Cortex of kidney (tissue), 1 donor: ENCODE data around the gene PI3.

Experiments
- DNase-seq: peaks from one replicate; lab custom pipeline; 2025; lab: John Stamatoyannopoulos, UW

Gene PI3

GRCh38 chr20:45187693-45188092 is 13.0 kb downstream of the PI3 start:
- DNase-seq: no peak

- no peak for DNase-seq
These were observed 14.4 kb downstream of the PI3 start for GRCh38 chr20:45189067-45189609.

GRCh38 chr20:45189861-45190260 is 15.2 kb downstream of the PI3 start:
- no peak for DNase-seq

GRCh38 chr20:45191926-45192325 is 17.2 kb downstream of the PI3 start:
- DNase-seq: no peak

GRCh38 chr20:45193331-45193730 is 18.6 kb downstream of the PI3 start:
- no peak for DNase-seq

GRCh38 chr20:45206725-45207124 is 32.0 kb downstream of the PI3 start, which contains the start of gene SEMG1:
TSS of gene SEMG1 (plus strand) at chr20:45207033. CDS start at chr20:45207054, 21 bp downstream.
- DNase-seq: no peak

GRCh38 chr20:45209924-45210323 is 35.2 kb downstream of the PI3 start:
- DNase-seq: no peak

GRCh38 chr20:45211569-45212474 is 37.1 kb downstream of the PI3 start:
- DNase-seq: no peak

GRCh38 chr20:45212836-45213235 is 38.1 kb downstream of the PI3 start:
- no peak for DNase-seq

GRCh38 chr20:45218124-45218523 is 43.4 kb downstream of the PI3 start:
- DNase-seq: no peak

GRCh38 chr20:45218636-45219035 is 43.9 kb downstream of the PI3 start:
- no peak for DNase-seq

GRCh38 chr20:45221076-45221475 is 46.4 kb downstream of the PI3 start, which contains the start of gene SEMG2:
TSS of gene SEMG2 (plus strand) at chr20:45221373. CDS start at chr20:45221390, 17 bp downstream.
- no peak for DNase-seq

- DNase-seq: no peak
These were observed 48.4 kb downstream of the PI3 start for GRCh38 chr20:45223136-45223535.
